Fibroblast of gingiva (primary cell): ENCODE data around the gene ADGRL3.

Source experiments
- DNase-seq: peaks from one replicate; pipeline ENCODE4 v3.0.0-alpha.2; 2011; ENCODE audit warnings: low read depth

ADGRL3 gene

GRCh38 chr4:61277785-61278760 is 77.9 kb downstream of the ADGRL3 start:
- no peak for DNase-seq

DNA sequence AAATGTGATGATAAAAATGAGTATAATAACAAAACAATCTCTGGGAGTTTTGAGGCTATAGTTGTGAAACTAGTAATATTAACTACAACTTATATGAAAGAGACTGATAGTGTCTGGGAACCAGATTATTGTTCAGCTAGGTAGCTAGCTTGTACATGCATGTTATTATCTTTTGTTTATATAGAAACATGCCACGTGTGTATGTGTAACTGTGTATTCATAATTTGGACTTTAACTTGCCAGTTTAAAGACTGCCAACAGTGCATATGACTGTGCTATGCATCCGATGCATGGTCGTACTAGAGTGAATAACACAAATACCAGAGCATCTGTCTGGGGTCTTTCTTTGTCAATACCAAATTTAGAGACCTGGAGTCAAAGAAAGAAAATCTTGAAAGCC is 92.2 kb downstream of the ADGRL3 start:
- no peak for DNase-seq

GRCh38 chr4:61293707-61294400 is 93.7 kb downstream of the ADGRL3 start:
- no peak for DNase-seq

DNA sequence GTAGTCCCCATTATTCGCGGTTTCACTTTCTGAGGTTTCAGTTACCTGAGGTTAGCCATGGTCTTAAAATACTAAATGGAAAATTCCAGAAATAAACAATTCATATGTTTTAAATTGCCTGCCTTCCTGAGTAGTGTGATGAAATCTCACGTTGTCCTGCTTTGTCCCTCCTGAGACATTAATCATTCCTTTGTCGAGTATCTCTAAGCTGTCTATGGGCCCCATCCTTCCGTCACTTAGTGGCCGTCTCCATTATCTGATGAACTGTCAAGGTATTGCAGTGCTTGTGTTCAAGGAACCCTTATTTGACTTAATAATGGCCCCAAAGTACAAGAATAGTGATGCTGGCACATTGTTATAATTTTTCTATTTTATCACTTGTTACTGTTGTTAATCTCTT is 94.8 kb downstream of the ADGRL3 start:
- no peak for DNase-seq

- DNase-seq, result no peak
These were observed 96.0 kb downstream of the ADGRL3 start for GRCh38 chr4:61296144-61296543.

- no peak for DNase-seq
These were observed 98.1 kb downstream of the ADGRL3 start for GRCh38 chr4:61298178-61298740.

DNA sequence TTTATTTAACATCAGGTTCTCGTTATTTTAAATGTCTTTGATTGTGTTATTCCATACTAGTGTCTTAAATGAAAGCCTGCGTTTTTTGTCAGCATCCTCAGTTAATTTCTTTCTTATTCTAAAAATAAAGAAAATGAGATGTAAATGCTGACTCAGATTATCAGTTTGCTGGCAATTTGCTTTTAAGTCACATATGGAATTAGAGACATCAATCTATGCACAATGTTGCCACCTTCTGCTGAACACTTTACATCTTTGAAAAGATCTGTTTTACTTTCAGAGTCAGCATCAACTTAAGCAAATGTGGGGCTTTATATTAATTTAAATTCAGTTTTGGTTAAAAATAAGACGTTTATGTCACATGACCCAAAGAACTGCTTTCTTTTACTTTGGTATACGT is 99.2 kb downstream of the ADGRL3 start:
- no peak for DNase-seq

GRCh38 chr4:61300266-61300844 is 100.2 kb downstream of the ADGRL3 start:
- DNase-seq, result no peak

DNA sequence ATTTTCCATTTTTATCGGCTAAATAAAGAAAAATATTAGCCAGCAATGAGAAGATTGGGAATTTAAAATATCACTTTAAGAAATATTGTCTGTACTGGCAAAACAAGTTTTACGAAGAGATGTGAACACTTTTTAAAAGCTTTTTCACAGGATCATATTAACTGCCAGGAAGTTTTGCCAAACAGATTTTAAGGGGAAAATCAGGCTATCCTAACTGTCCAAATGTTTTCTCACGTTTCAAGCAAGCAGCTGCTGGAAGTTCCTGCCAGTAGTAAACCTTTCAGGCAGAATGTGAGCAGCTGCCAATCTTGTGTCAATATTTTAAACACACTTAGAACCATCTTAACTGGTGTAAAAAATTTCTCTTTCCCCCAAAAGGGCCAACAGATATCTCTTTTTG is 101.1 kb downstream of the ADGRL3 start:
- DNase-seq, result no peak

- DNase-seq, result no peak
These were observed 107.9 kb downstream of the ADGRL3 start for GRCh38 chr4:61308033-61308432.

- no peak for DNase-seq
These were observed 109.5 kb downstream of the ADGRL3 start for GRCh38 chr4:61309616-61310015.

GRCh38 chr4:61312526-61312925 is 112.4 kb downstream of the ADGRL3 start:
- no peak for DNase-seq

- DNase-seq, result no peak
These were observed 118.3 kb downstream of the ADGRL3 start for GRCh38 chr4:61318431-61318830.

- no peak for DNase-seq
These were observed 119.0 kb downstream of the ADGRL3 start for GRCh38 chr4:61319156-61319555.

DNA sequence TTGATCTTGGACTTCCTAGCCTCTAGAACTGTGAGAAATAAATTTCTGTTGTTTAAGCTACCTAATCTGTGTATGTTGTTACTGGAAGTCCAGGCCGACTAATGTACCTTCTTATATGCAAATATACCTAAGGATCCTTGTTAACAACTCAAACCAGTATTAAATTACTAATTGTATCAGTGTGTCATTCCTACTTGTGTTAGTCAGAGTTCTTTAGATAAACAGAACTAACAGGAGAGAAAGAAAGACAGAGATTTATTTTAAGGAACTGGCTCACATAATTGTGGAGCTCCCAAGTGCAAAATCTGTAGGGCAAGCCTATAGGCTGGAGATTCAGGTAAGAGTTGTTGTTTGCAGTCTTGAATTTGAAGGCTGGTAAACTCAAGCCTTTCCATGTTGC is 120.0 kb downstream of the ADGRL3 start:
- no peak for DNase-seq

GRCh38 chr4:61320631-61321030 is 120.5 kb downstream of the ADGRL3 start:
- no peak for DNase-seq

GRCh38 chr4:61332693-61333092 is 132.6 kb downstream of the ADGRL3 start:
- DNase-seq, result no peak

GRCh38 chr4:61333490-61333889 is 133.4 kb downstream of the ADGRL3 start:
- no peak for DNase-seq

- DNase-seq, result no peak
These were observed 135.2 kb downstream of the ADGRL3 start for GRCh38 chr4:61335241-61335763.

GRCh38 chr4:61336488-61336887 is 136.4 kb downstream of the ADGRL3 start:
- no peak for DNase-seq

DNA sequence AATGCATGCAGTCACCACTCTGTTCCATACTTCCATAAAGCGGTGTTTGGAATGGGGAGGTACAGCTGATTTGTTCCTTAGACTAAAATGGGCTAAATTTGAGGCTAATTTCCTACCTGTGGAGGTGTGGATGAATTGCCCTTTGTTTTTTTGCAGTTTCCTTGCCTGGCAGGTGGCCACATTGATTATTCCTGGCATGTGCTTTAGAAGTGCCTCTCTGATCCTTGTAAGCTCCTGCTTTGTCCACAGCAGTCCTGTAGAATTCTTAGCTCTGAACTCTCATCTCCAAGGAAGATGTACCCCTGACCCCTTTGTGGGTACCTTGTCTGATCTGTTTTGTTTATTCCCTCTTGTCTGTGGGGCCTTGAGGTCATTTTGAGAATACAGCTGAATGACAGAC is 136.8 kb downstream of the ADGRL3 start:
- DNase-seq, result no peak

DNA sequence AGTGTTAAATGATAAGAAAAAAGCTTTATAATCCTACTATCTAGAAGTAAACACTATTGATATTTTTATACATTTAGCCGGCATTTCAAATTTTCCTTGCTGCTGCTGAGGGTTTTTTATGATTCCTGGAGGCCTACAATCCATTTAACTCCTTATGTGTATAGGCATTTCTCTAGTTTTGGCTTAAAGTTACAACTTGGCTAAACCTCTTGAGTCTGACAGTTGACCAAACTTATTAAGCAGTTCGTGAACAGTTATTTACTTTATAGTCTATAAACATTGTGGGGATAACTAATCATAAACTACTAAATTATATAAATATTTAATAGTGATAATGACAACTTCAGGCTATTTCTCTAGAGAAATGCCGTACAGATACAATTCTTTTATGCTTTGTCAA is 141.9 kb downstream of the ADGRL3 start:
- no peak for DNase-seq
